ENCODE results near the gene LCN2.
"Not testable (repeated sequence)": the region's sequence is repeated elsewhere in the genome, so short reads cannot be mapped to it uniquely, and the experiment has no call there.

The LCN2 gene

GRCh38 chr9:128149001-128149701 is at the start of gene LCN2:
Gene LCN2, plus strand, starts transcription at chr9:128149453. Its CDS starts 73 bp downstream, at chr9:128149526.
- no peak for DNase-seq (ENCODE audit: low read depth in 2 of 3, low spot score in 2 of 3)

- no peak for DNase-seq (ENCODE audit: low read depth in 2 of 3, low spot score in 2 of 3)
These were observed 49.2 kb upstream of the LCN2 start for GRCh38 chr9:128099932-128100491.

- DNase-seq (ENCODE audit: low read depth in 2 of 3, low spot score in 2 of 3), result no peak
These were observed 48.7 kb upstream of the LCN2 start for GRCh38 chr9:128100581-128100980.

GRCh38 chr9:128101231-128101661 is 48.0 kb upstream of the LCN2 start:
- no peak for DNase-seq (ENCODE audit: low read depth in 2 of 3, low spot score in 2 of 3)

- no peak for DNase-seq (ENCODE audit: low read depth in 2 of 3, low spot score in 2 of 3)
These were observed 47.6 kb upstream of the LCN2 start for GRCh38 chr9:128101690-128102089.

- DNase-seq (ENCODE audit: low read depth in 2 of 3, low spot score in 2 of 3), result no peak
These were observed 47.1 kb upstream of the LCN2 start for GRCh38 chr9:128102196-128102595.

- no peak for DNase-seq (ENCODE audit: low read depth in 2 of 3, low spot score in 2 of 3)
These were observed 46.2 kb upstream of the LCN2 start for GRCh38 chr9:128102861-128103588.

- DNase-seq (ENCODE audit: low read depth in 2 of 3, low spot score in 2 of 3), result no peak
These were observed 45.7 kb upstream of the LCN2 start for GRCh38 chr9:128103589-128103962.

- no peak for DNase-seq (ENCODE audit: low read depth in 2 of 3, low spot score in 2 of 3)
These were observed 45.1 kb upstream of the LCN2 start for GRCh38 chr9:128104171-128104618.

GRCh38 chr9:128105538-128106175 is 43.6 kb upstream of the LCN2 start:
- DNase-seq (ENCODE audit: low read depth in 2 of 3, low spot score in 2 of 3), result no peak

- no peak for DNase-seq (ENCODE audit: low read depth in 2 of 3, low spot score in 2 of 3)
These were observed 42.9 kb upstream of the LCN2 start for GRCh38 chr9:128106181-128106939.

GRCh38 chr9:128106940-128107467 is 42.2 kb upstream of the LCN2 start:
- no peak for DNase-seq (ENCODE audit: low read depth in 2 of 3, low spot score in 2 of 3)

- no peak for DNase-seq (ENCODE audit: low read depth in 2 of 3, low spot score in 2 of 3)
These were observed 41.6 kb upstream of the LCN2 start for GRCh38 chr9:128107468-128108268.

- DNase-seq (ENCODE audit: low read depth in 2 of 3, low spot score in 2 of 3), result no peak
These were observed 40.8 kb upstream of the LCN2 start for GRCh38 chr9:128108269-128109049.

GRCh38 chr9:128109050-128109709 is 40.1 kb upstream of the LCN2 start:
- DNase-seq (ENCODE audit: low read depth in 2 of 3, low spot score in 2 of 3), result no peak

- DNase-seq (ENCODE audit: low read depth in 2 of 3, low spot score in 2 of 3), result not testable (repeated sequence)
These were observed 37.5 kb upstream of the LCN2 start for GRCh38 chr9:128111726-128112125.

GRCh38 chr9:128113526-128114325 is 35.5 kb upstream of the LCN2 start:
- no peak for DNase-seq (ENCODE audit: low read depth in 2 of 3, low spot score in 2 of 3)

All from activated CD8-positive, alpha-beta memory T cell treated with anti-CD3 and anti-CD28 coated beads for 48 hours (primary cell).